Naive B cell (primary cell): Measurements from ENCODE around the gene LAPTM5. TPM values are rescaled to one million over a fixed set of nuclear protein-coding genes. Genes with fewer than 3 reads are reported as not detected.
A peak's percentile ranks its signal among the peaks of the same experiment; 100 is the strongest.
"Not testable (repeated sequence)": the region's sequence is repeated elsewhere in the genome, so short reads cannot be mapped to it uniquely, and the experiment has no call there.

Experiments used
- ATAC-seq, 2 donors: fragments of 150-1000 bp; cut with Tn5 transposase; 2 replicates each; pipeline ENCODE4 v1.10.0; 2021; ENCODE audit warnings: low read depth in 2 of 2, mild to moderate bottlenecking in 2 of 2, moderate library complexity in 2 of 2
- DNase-seq: peaks from one replicate; pipeline ENCODE4 v3.0.0; 2022
- H3K27ac Mint-ChIP-seq, 6 donors: one replicate each; pipeline ENCODE4 v1.8.0; 2020 to 2022; ENCODE audit warnings: mild to moderate bottlenecking in 6 of 6, mixed read lengths in 6 of 6, moderate library complexity in 5 of 6, inconsistent platforms in 2 of 6
- H3K27me3 Mint-ChIP-seq, 3 donors: one replicate each; pipeline ENCODE4 v1.8.0; 2021 to 2022; ENCODE audit warnings: mixed read lengths in 3 of 3, mild to moderate bottlenecking in 1 of 3
- H3K36me3 Mint-ChIP-seq, 2 donors: one replicate each; pipeline ENCODE4 v1.8.0; 2020 to 2022; ENCODE audit warnings: mixed read lengths in 2 of 2, inconsistent platforms in 1 of 2, mild to moderate bottlenecking in 1 of 2
- H3K4me1 Mint-ChIP-seq, 3 donors: one replicate each; pipeline ENCODE4 v1.8.0; 2020 to 2022; ENCODE audit warnings: mixed read lengths in 3 of 3, inconsistent platforms in 1 of 3, mild to moderate bottlenecking in 1 of 3, moderate library complexity in 1 of 3
- H3K4me3 Mint-ChIP-seq, 8 donors: one replicate each; pipeline ENCODE4 v1.8.0; 2020 to 2022; ENCODE audit warnings: mild to moderate bottlenecking in 8 of 8, mixed read lengths in 8 of 8, moderate library complexity in 8 of 8, inconsistent platforms in 2 of 8
- H3K9me3 Mint-ChIP-seq, 7 donors: one replicate each; pipeline ENCODE4 v1.8.0; 2020 to 2022; ENCODE audit warnings: mixed read lengths in 7 of 7, mild to moderate bottlenecking in 5 of 7, inconsistent platforms in 2 of 7, moderate library complexity in 1 of 7
- polyA plus RNA-seq, 6 donors: library from polyadenylated mRNA; unstranded; fragments of 300-500 nt; fragmentation: Illumina TruSeq; gene quantifications; one replicate each; pipeline ENCODE4 v1.2.3, GENCODE V29; 2021; ENCODE audit warnings: low read depth in 6 of 6

LAPTM5 gene
- polyA plus RNA-seq, 6 donors from 2014 or later: 1,442 to 2,525 (median 1,701) TPM

GRCh38 chr1:30793209-30793608 lies 35.6 kb upstream of the LAPTM5 start:
- Mint-ChIP-seq H3K27ac (peak overlapping the region in 2 of 6 donors; percentile 75 to 97), H3K36me3 (no peaks in the 10 kb centered on the region)

GRCh38 chr1:30791868-30792267 lies 34.3 kb upstream of the LAPTM5 start:
- ATAC-seq (no peak), DNase-seq (no peak)
- Mint-ChIP-seq H3K9me3 (peaks cover 0 to 1% (median 0%) of the 10 kb centered on the region in 7 donors), H3K27ac (peak overlapping the region in 4 of 6 donors; percentile 38 to 97 (median 88)), H3K4me1 (peaks cover 8 to 24% (median 12%) of the 10 kb centered on the region in 3 donors), H3K36me3 (no peaks in the 10 kb centered on the region), H3K27me3 (peaks cover 12 to 56% (median 39%) of the 10 kb centered on the region in 3 donors), H3K4me3 (no peak overlapping the region)

More at GRCh38 chr1:30793209-30793608, 35.6 kb upstream of the LAPTM5 start:
- DNase-seq (no peak), ATAC-seq (no peak)
- peaks cover 8 to 24% (median 12%) of the 10 kb centered on the region in 3 donors for H3K4me1 Mint-ChIP-seq
- H3K4me3 Mint-ChIP-seq: no peak overlapping the region
- H3K9me3 Mint-ChIP-seq: no peaks in the 10 kb centered on the region
- H3K27me3 Mint-ChIP-seq: peaks cover 12 to 45% (median 27%) of the 10 kb centered on the region in 3 donors

- DNase-seq (peak; percentile 74), ATAC-seq (peak; percentile 89 to 90)
- H3K27ac Mint-ChIP-seq: peak overlapping the region; percentile 89 to 97 (median 95)
- H3K9me3 Mint-ChIP-seq: peaks cover 0 to 1% (median 0%) of the 10 kb centered on the region in 7 donors
- peak overlapping the region in 3 of 8 donors; percentile 10 to 81 (median 20) for H3K4me3 Mint-ChIP-seq
- H3K36me3 Mint-ChIP-seq: no peaks in the 10 kb centered on the region
- H3K4me1 Mint-ChIP-seq: peaks cover 8 to 24% (median 12%) of the 10 kb centered on the region in 3 donors
- peaks cover 12 to 62% (median 39%) of the 10 kb centered on the region in 3 donors for H3K27me3 Mint-ChIP-seq
Observed at GRCh38 chr1:30790850-30791778, 33.5 kb upstream of the LAPTM5 start.

- not testable (repeated sequence) for H3K9me3 Mint-ChIP-seq, DNase-seq, ATAC-seq, H3K36me3 Mint-ChIP-seq
- H3K4me1 Mint-ChIP-seq: peaks cover 8 to 24% (median 12%) of the 10 kb centered on the region in 3 donors
- peaks cover 12 to 63% (median 39%) of the 10 kb centered on the region in 3 donors for H3K27me3 Mint-ChIP-seq
- peak overlapping the region in 1 of 8 donors; percentile 76 for H3K4me3 Mint-ChIP-seq
- peak overlapping the region; percentile 89 to 97 (median 93) for H3K27ac Mint-ChIP-seq
Observed at GRCh38 chr1:30790256-30790525, 32.6 kb upstream of the LAPTM5 start.

GRCh38 chr1:30789388-30790255 lies 32.0 kb upstream of the LAPTM5 start:
- Mint-ChIP-seq H3K36me3 (no peaks in the 10 kb centered on the region), H3K4me1 (peaks cover 8 to 24% (median 12%) of the 10 kb centered on the region in 3 donors), H3K4me3 (peak overlapping the region in 1 of 8 donors; percentile 76), H3K27ac (peak overlapping the region; percentile 11 to 97 (median 46)), H3K9me3 (peaks cover 0 to 1% (median 0%) of the 10 kb centered on the region in 7 donors), H3K27me3 (peaks cover 12 to 63% (median 39%) of the 10 kb centered on the region in 3 donors)
- DNase-seq: no peak
- no peak for ATAC-seq

GRCh38 chr1:30788580-30789387 lies 31.2 kb upstream of the LAPTM5 start:
- peaks cover 0 to 1% (median 0%) of the 10 kb centered on the region in 7 donors for H3K9me3 Mint-ChIP-seq
- H3K27ac Mint-ChIP-seq: peak overlapping the region in 5 of 6 donors; percentile 49 to 89 (median 73)
- H3K36me3 Mint-ChIP-seq: no peaks in the 10 kb centered on the region
- no peak for ATAC-seq
- DNase-seq: no peak
- H3K4me1 Mint-ChIP-seq: peaks cover 8 to 27% (median 12%) of the 10 kb centered on the region in 3 donors
- peaks cover 12 to 58% (median 39%) of the 10 kb centered on the region in 3 donors for H3K27me3 Mint-ChIP-seq
- no peak overlapping the region for H3K4me3 Mint-ChIP-seq

GRCh38 chr1:30787856-30788495 lies 30.4 kb upstream of the LAPTM5 start:
- H3K4me3 Mint-ChIP-seq: peak overlapping the region in 1 of 8 donors; percentile 62
- DNase-seq (no peak), ATAC-seq (no peak)
- H3K36me3 Mint-ChIP-seq: no peaks in the 10 kb centered on the region
- peak overlapping the region in 4 of 6 donors; percentile 73 to 81 (median 78) for H3K27ac Mint-ChIP-seq
- H3K27me3 Mint-ChIP-seq: peaks cover 12 to 52% (median 35%) of the 10 kb centered on the region in 3 donors
- peaks cover 8 to 34% (median 13%) of the 10 kb centered on the region in 3 donors for H3K4me1 Mint-ChIP-seq
- H3K9me3 Mint-ChIP-seq: peaks cover 0 to 1% (median 0%) of the 10 kb centered on the region in 7 donors

- Mint-ChIP-seq H3K4me3 (no peak overlapping the region), H3K36me3 (no peaks in the 10 kb centered on the region), H3K9me3 (peaks cover 0 to 1% (median 0%) of the 10 kb centered on the region in 7 donors), H3K27ac (peak overlapping the region in 3 of 6 donors; percentile 19 to 78 (median 73)), H3K27me3 (peaks cover 12 to 49% (median 31%) of the 10 kb centered on the region in 3 donors), H3K4me1 (peaks cover 14 to 41% (median 20%) of the 10 kb centered on the region in 3 donors)
- DNase-seq (no peak), ATAC-seq (no peak)
Observed at GRCh38 chr1:30787266-30787665, 29.7 kb upstream of the LAPTM5 start.

GRCh38 chr1:30786264-30786991 lies 28.9 kb upstream of the LAPTM5 start:
- no peaks in the 10 kb centered on the region for H3K36me3 Mint-ChIP-seq
- ATAC-seq (no peak), DNase-seq (no peak)
- H3K27ac Mint-ChIP-seq: peak overlapping the region in 3 of 6 donors; percentile 24 to 96 (median 57)
- H3K4me1 Mint-ChIP-seq: peaks cover 14 to 38% (median 18%) of the 10 kb centered on the region in 3 donors
- peaks cover 12 to 42% (median 27%) of the 10 kb centered on the region in 3 donors for H3K27me3 Mint-ChIP-seq
- H3K4me3 Mint-ChIP-seq: no peak overlapping the region
- peaks cover 0 to 1% (median 0%) of the 10 kb centered on the region in 7 donors for H3K9me3 Mint-ChIP-seq

GRCh38 chr1:30785714-30786113 lies 28.1 kb upstream of the LAPTM5 start:
- DNase-seq: no peak
- H3K27ac Mint-ChIP-seq: no peak overlapping the region
- H3K4me1 Mint-ChIP-seq: peaks cover 8 to 38% (median 14%) of the 10 kb centered on the region in 3 donors
- H3K27me3 Mint-ChIP-seq: peaks cover 9 to 37% (median 20%) of the 10 kb centered on the region in 3 donors
- ATAC-seq: no peak
- H3K9me3 Mint-ChIP-seq: peaks cover 0 to 1% (median 0%) of the 10 kb centered on the region in 7 donors
- no peaks in the 10 kb centered on the region for H3K36me3 Mint-ChIP-seq
- no peak overlapping the region for H3K4me3 Mint-ChIP-seq

- DNase-seq (no peak), ATAC-seq (no peak)
- peaks cover 9 to 37% (median 19%) of the 10 kb centered on the region in 3 donors for H3K27me3 Mint-ChIP-seq
- H3K4me1 Mint-ChIP-seq: peaks cover 12 to 38% (median 15%) of the 10 kb centered on the region in 3 donors
- H3K9me3 Mint-ChIP-seq: peaks cover 0 to 1% (median 0%) of the 10 kb centered on the region in 7 donors
- no peaks in the 10 kb centered on the region for H3K36me3 Mint-ChIP-seq
- H3K4me3 Mint-ChIP-seq: no peak overlapping the region
- peak overlapping the region in 1 of 6 donors; percentile 62 for H3K27ac Mint-ChIP-seq
Observed at GRCh38 chr1:30785181-30785580, 27.6 kb upstream of the LAPTM5 start.
